GM12878 (cell line): Measurements from ENCODE around the gene COL6A3. TPM values are rescaled to one million over a fixed set of nuclear protein-coding genes. Genes with fewer than 3 reads are reported as not detected.

Experiments used
- ATAC-seq: fragments of 200-7000 bp; cut with Tn5 transposase; 3 replicates; pipeline ENCODE4 v1.9.1; 2020; ENCODE audit warnings: mild to moderate bottlenecking, moderate library complexity
- BruUV-seq: library from RNA; stranded (reverse); fragments of 400-500 nt; replicated peaks from 2 replicates; lab custom pipeline; 2021; lab: Mats Ljungman, UMichigan
- CTCF ChIA-PET: fragments of 300-600 bp; sonication (Branson Sonifier 250); formaldehyde crosslinking; extraction: SDS; loops from one replicate; lab custom pipeline; 2021; ENCODE audit warnings: inconsistent platforms; lab: Yijun Ruan, JAX
- POLR2A ChIA-PET: fragments of 350-600 bp; formaldehyde crosslinking; extraction: SDS; loops from one replicate; lab custom pipeline; 2021; ENCODE audit warnings: inconsistent platforms; lab: Charles Lee
- RAD21 ChIA-PET: fragments of 300-600 bp; sonication (Branson Sonifier 250); formaldehyde crosslinking; loops from one replicate; lab custom pipeline; 2023; ENCODE audit warnings: antibody characterized with exemption; ENCODE audit not compliant: unreplicated experiment; lab: Charles Lee
- SMC1A ChIA-PET: fragments of 300-600 bp; sonication (Branson Sonifier 250); formaldehyde crosslinking; loops from one replicate; lab custom pipeline; 2023; ENCODE audit not compliant: unreplicated experiment, uncharacterized antibody; lab: Charles Lee
- DNase-seq: peaks from one replicate; pipeline ENCODE4 v3.0.0-alpha.2; 2011; ENCODE audit warnings: low read depth, low spot score
- FAIRE-seq: peaks from 3 replicates; lab custom pipeline; 2011; peaks lifted over from hg19 to GRCh38; lab: Jason Lieb, UNC
- H2AFZ ChIP-seq: 2 replicates; pipeline ENCODE4 v1.6.0; 2011; ENCODE audit warnings: low read depth, low read length, control low read depth; ENCODE audit not compliant: control insufficient read depth
- H3K27ac ChIP-seq: 2 replicates; pipeline ENCODE4 v1.5.1; 2011; ENCODE audit warnings: control low read depth; ENCODE audit not compliant: control insufficient read depth, insufficient read depth
- H3K27me3 ChIP-seq, 2 experiments: replicated peaks in 1 of 2; 2 replicates each; pipeline versions ENCODE4 v1.6.0 to v1.6.1; 2011; ENCODE audit warnings: low read length in 1 of 2; ENCODE audit not compliant: control insufficient read depth in 2 of 2, insufficient read depth in 2 of 2
- H3K36me3 ChIP-seq, 2 experiments: 2 replicates each; pipeline ENCODE4 v1.5.1; 2011; ENCODE audit warnings: low read length in 1 of 2; ENCODE audit not compliant: control insufficient read depth in 2 of 2, insufficient read depth in 2 of 2
- H3K4me1 ChIP-seq: 2 replicates; pipeline ENCODE4 v1.6.1; 2011; ENCODE audit warnings: mild to moderate bottlenecking, low read length, moderate library complexity, mixed read lengths; ENCODE audit not compliant: control insufficient read depth, insufficient read depth
- H3K4me2 ChIP-seq: 2 replicates; pipeline ENCODE4 v1.6.0; 2011; ENCODE audit warnings: control low read depth; ENCODE audit not compliant: control insufficient read depth, insufficient read depth
- H3K4me3 ChIP-seq: fragments of 200-600 bp; sonication (generic); 2 replicates; pipeline ENCODE4 v1.5.1; 2016
- H3K79me2 ChIP-seq: 2 replicates; pipeline ENCODE4 v1.6.0; 2011; ENCODE audit warnings: low read length; ENCODE audit not compliant: control insufficient read depth, insufficient read depth
- H3K9ac ChIP-seq: 2 replicates; pipeline ENCODE4 v1.8.0; 2011; ENCODE audit warnings: low read length, control low read depth, mixed read lengths; ENCODE audit not compliant: control insufficient read depth, insufficient read depth
- H3K9me3 ChIP-seq: replicated peaks from 3 replicates; pipeline ENCODE4 v1.5.1; 2011; ENCODE audit warnings: mild to moderate bottlenecking, low read length; ENCODE audit not compliant: control insufficient read depth, insufficient read depth
- H4K20me1 ChIP-seq: 2 replicates; pipeline ENCODE4 v1.6.0; 2011; ENCODE audit not compliant: control insufficient read depth, insufficient read depth
- ASH2L ChIP-seq: fragments of 300-600, 200-600 bp; sonication (generic); IDR thresholded peaks from 2 replicates; pipeline ENCODE4 v1.6.1; 2017; ENCODE audit warnings: low read depth, mild to moderate bottlenecking, borderline replicate concordance
- ATF7 ChIP-seq: fragments of 450-650 bp; IDR thresholded peaks from 2 replicates; pipeline ENCODE4 v1.6.1; 2016; ENCODE audit warnings: low read depth, mild to moderate bottlenecking
- EED ChIP-seq: sonication (generic); IDR thresholded peaks from 2 replicates; pipeline ENCODE4 v1.6.1; 2016; ENCODE audit warnings: antibody characterized with exemption, low read depth
- EP300 ChIP-seq, 2 experiments: fragments of 150-350 bp in 1 of 2; IDR thresholded peaks; 2 replicates each; pipeline ENCODE4 v1.6.1; 2011 to 2012; ENCODE audit warnings: low read depth in 2 of 2, low read length in 2 of 2, borderline replicate concordance in 1 of 2, improper control_type of control experiment in 1 of 2, inconsistent platforms in 1 of 2; ENCODE audit not compliant: control insufficient read depth in 1 of 2
- JUNB ChIP-seq: IDR thresholded peaks from 2 replicates; pipeline ENCODE4 v1.6.1; 2016; ENCODE audit warnings: antibody characterized with exemption, mild to moderate bottlenecking
- KLF5 ChIP-seq: fragments of 450-650 bp; IDR thresholded peaks from 2 replicates; pipeline ENCODE4 v1.6.1; 2014; ENCODE audit warnings: mild to moderate bottlenecking; ENCODE audit not compliant: partially characterized antibody
- LARP7 ChIP-seq: fragments of 450-650 bp; IDR thresholded peaks from 2 replicates; pipeline ENCODE4 v1.6.1; 2017; ENCODE audit warnings: mild to moderate bottlenecking
- MEF2A ChIP-seq: IDR thresholded peaks from 2 replicates; pipeline ENCODE4 v1.6.1; 2011; ENCODE audit warnings: low read depth, mild to moderate bottlenecking, low read length, moderate library complexity; ENCODE audit not compliant: insufficient read depth
- NBN ChIP-seq: fragments of 450-650 bp; IDR thresholded peaks from 2 replicates; pipeline ENCODE4 v1.6.1; 2016
- PAX5 ChIP-seq: IDR thresholded peaks from 2 replicates; pipeline ENCODE4 v1.6.1; 2011; ENCODE audit warnings: low read depth, low read length, borderline replicate concordance
- SREBF2 ChIP-seq: IDR thresholded peaks from 2 replicates; pipeline ENCODE4 v1.6.1; 2012; ENCODE audit warnings: mild to moderate bottlenecking, low read length
- ZSCAN29 ChIP-seq: fragments of 450-650 bp; IDR thresholded peaks from 2 replicates; pipeline ENCODE4 v1.6.1; 2017; ENCODE audit warnings: mild to moderate bottlenecking, moderate library complexity
- in situ Hi-C: fragments of 300-500 bp; cut with MboI; formaldehyde crosslinking; loops from 9 replicates; pipeline ENCODE4 v1.14.3; 2018; ENCODE audit warnings: mixed read lengths
- intact Hi-C: fragments of 100-400 bp; cut with micrococcal nuclease; formaldehyde crosslinking; loops from one replicate; pipeline ENCODE4 v1.14.2; 2022; ENCODE audit not compliant: unreplicated experiment
- polyA plus RNA-seq, 11 experiments: library from polyadenylated mRNA; depleted of rRNA in 4 of 11; unstranded in 6 of 11; stranded (reverse) in 5 of 11; fragments of >200 nt; fragmentation: Nextera tagmentation in 4 of 11; fragmentation: Illumina TruSeq in 1 of 11; extraction: Ambion mirVana in 4 of 11; extraction: Trizol in 1 of 11; gene quantifications; 1 replicate in 1 of 11; 2 replicates in 10 of 11; pipeline versions ENCODE4 v1.2.1 to v1.2.3, GENCODE V29; 2011 to 2016; ENCODE audit warnings: inconsistent platforms in 2 of 11, missing spikeins in 2 of 11, low read depth in 1 of 11
- total RNA-seq, 4 experiments: library from RNA; depleted of rRNA in 3 of 4; stranded (reverse); fragments of >200 nt in 3 of 4; fragmentation: Illumina TruSeq in 1 of 4; extraction: Trizol in 1 of 4; gene quantifications; 2 replicates each; pipeline versions ENCODE4 v1.2.1 to v1.2.3, GENCODE V29; 2013 to 2021
- TF ChIP-seq, protein P1 (sequence below): fragments of 450-650 bp; IDR thresholded peaks from 2 replicates; pipeline ENCODE4 v1.6.1; 2016; ENCODE audit warnings: mild to moderate bottlenecking
- TF ChIP-seq, protein P2 (sequence below): fragments of 450-650 bp; IDR thresholded peaks from 2 replicates; pipeline ENCODE4 v1.6.1; 2018; ENCODE audit warnings: borderline replicate concordance, mild to moderate bottlenecking; ENCODE audit not compliant: partially characterized antibody
- TF ChIP-seq, protein P3 (sequence below): fragments of 450-650 bp; IDR thresholded peaks from 2 replicates; pipeline ENCODE4 v1.6.1; 2017; ENCODE audit warnings: mild to moderate bottlenecking
- TF ChIP-seq, protein P4 (sequence below): IDR thresholded peaks from 2 replicates; pipeline ENCODE4 v1.6.1; 2011; ENCODE audit warnings: mild to moderate bottlenecking, low read depth, low read length, moderate library complexity; ENCODE audit not compliant: insufficient replicate concordance
- TF ChIP-seq, protein P5 (sequence below): IDR thresholded peaks from 2 replicates; pipeline ENCODE4 v1.6.1; 2011; ENCODE audit warnings: low read depth, low read length, improper control_type of control experiment, borderline replicate concordance

The COL6A3 gene
- total and polyA plus RNA-seq, 10 of the 15 experiments (the other 5 are each of a cell fraction or from before 2014, with no cell fraction given): 0.01 to 0.51 (median 0.09) TPM; not detected in 4

DNA sequence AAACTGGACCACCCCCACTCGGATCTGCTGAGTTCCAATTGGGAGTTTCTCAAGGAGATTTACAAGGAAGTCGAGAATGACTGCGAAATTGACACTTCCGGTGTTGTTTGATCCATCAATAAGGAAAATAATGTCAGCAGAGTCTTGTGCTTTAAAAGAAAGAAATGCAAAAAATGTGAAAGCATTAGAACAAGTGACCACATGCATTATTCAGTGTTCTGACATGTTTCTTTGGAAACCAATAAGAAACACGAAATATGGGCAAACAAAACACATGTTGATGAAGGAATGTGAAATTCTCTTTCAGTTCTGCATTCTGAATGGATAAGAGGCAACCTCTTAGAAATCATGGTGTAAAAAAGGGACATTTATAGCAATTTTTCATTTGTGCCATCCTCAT, 25.9 kb downstream of the COL6A3 start (continued):
- TF ChIP-seq, protein P1, sequence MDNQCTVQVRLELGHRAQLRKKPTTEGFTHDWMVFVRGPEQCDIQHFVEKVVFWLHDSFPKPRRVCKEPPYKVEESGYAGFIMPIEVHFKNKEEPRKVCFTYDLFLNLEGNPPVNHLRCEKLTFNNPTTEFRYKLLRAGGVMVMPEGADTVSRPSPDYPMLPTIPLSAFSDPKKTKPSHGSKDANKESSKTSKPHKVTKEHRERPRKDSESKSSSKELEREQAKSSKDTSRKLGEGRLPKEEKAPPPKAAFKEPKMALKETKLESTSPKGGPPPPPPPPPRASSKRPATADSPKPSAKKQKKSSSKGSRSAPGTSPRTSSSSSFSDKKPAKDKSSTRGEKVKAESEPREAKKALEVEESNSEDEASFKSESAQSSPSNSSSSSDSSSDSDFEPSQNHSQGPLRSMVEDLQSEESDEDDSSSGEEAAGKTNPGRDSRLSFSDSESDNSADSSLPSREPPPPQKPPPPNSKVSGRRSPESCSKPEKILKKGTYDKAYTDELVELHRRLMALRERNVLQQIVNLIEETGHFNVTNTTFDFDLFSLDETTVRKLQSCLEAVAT: no peak
- TF ChIP-seq, protein P2, sequence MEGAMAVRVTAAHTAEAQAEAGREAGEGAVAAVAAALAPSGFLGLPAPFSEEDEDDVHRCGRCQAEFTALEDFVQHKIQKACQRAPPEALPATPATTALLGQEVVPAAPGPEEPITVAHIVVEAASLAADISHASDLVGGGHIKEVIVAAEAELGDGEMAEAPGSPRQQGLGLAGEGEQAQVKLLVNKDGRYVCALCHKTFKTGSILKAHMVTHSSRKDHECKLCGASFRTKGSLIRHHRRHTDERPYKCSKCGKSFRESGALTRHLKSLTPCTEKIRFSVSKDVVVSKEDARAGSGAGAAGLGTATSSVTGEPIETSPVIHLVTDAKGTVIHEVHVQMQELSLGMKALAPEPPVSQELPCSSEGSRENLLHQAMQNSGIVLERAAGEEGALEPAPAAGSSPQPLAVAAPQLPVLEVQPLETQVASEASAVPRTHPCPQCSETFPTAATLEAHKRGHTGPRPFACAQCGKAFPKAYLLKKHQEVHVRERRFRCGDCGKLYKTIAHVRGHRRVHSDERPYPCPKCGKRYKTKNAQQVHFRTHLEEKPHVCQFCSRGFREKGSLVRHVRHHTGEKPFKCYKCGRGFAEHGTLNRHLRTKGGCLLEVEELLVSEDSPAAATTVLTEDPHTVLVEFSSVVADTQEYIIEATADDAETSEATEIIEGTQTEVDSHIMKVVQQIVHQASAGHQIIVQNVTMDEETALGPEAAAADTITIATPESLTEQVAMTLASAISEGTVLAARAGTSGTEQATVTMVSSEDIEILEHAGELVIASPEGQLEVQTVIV: no peak
- TF ChIP-seq, protein P3, sequence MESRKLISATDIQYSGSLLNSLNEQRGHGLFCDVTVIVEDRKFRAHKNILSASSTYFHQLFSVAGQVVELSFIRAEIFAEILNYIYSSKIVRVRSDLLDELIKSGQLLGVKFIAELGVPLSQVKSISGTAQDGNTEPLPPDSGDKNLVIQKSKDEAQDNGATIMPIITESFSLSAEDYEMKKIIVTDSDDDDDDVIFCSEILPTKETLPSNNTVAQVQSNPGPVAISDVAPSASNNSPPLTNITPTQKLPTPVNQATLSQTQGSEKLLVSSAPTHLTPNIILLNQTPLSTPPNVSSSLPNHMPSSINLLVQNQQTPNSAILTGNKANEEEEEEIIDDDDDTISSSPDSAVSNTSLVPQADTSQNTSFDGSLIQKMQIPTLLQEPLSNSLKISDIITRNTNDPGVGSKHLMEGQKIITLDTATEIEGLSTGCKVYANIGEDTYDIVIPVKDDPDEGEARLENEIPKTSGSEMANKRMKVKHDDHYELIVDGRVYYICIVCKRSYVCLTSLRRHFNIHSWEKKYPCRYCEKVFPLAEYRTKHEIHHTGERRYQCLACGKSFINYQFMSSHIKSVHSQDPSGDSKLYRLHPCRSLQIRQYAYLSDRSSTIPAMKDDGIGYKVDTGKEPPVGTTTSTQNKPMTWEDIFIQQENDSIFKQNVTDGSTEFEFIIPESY: no peak
- TF ChIP-seq SREBF2: no peak

DNA sequence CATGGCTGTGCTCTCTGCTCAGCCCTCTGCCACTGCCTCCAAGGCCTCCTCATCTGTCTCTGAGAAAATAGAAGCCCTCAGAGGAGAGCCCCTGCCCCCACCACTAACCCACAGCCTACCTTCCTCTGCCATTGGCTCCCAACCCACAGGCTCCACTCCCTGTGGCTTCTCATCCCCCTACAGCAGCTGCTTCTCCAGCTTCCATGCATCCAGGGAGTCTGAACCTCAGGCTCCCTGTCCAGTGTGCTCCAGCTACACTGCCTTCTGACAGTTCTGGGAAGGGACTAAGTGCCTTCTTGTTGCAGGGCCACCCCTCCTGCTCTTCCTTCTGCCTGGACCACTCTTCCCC, 29.3 kb downstream of the COL6A3 start:
- ATAC-seq (no peak), FAIRE-seq (no peak), DNase-seq (no peak)
- no peak overlapping the region for H3K9ac ChIP-seq
- H3K9me3 ChIP-seq: no peaks in the 10 kb centered on the region
- H3K36me3 ChIP-seq: no peaks in the 10 kb centered on the region
- intact Hi-C loops (no loop called here), in situ Hi-C loops (no loop called here)
- H3K4me3 ChIP-seq: no peak overlapping the region
- no peak overlapping the region for H3K4me2 ChIP-seq
- no peak overlapping the region for H3K27ac ChIP-seq
- BruUV-seq: no TSS peak
- ChIA-PET POLR2A (no interaction called here), SMC1A (no interaction called here), CTCF (no interaction called here), RAD21 (no interaction called here)
- H2AFZ ChIP-seq: no peak overlapping the region
- H3K4me1 ChIP-seq: no peaks in the 10 kb centered on the region
- no peaks in the 10 kb centered on the region for H4K20me1 ChIP-seq
- peaks cover 0 to 3% of the 10 kb centered on the region in 2 experiments; a peak in 2 of 4 replicates for H3K27me3 ChIP-seq
- no peaks in the 10 kb centered on the region for H3K79me2 ChIP-seq
- TF ChIP-seq LARP7 (no peak), ASH2L (no peak), KLF5 (no peak), EP300 (IDR thresholded peaks at IDR 0.05; ENCODE audit: borderline replicate concordance in 1 of 2, control insufficient read depth in 1 of 2, low read depth in 2 of 2, low read length in 2 of 2) (no peak), NBN (no peak), ZSCAN29 (no peak), JUNB (no peak), EED (no peak), MEF2A (no peak), ATF7 (no peak), SREBF2 (no peak), PAX5 (no peak)
- TF ChIP-seq, protein P4, sequence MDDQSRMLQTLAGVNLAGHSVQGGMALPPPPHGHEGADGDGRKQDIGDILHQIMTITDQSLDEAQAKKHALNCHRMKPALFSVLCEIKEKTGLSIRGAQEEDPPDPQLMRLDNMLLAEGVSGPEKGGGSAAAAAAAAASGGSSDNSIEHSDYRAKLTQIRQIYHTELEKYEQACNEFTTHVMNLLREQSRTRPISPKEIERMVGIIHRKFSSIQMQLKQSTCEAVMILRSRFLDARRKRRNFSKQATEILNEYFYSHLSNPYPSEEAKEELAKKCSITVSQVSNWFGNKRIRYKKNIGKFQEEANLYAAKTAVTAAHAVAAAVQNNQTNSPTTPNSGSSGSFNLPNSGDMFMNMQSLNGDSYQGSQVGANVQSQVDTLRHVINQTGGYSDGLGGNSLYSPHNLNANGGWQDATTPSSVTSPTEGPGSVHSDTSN: no peak
- TF ChIP-seq, protein P5, sequence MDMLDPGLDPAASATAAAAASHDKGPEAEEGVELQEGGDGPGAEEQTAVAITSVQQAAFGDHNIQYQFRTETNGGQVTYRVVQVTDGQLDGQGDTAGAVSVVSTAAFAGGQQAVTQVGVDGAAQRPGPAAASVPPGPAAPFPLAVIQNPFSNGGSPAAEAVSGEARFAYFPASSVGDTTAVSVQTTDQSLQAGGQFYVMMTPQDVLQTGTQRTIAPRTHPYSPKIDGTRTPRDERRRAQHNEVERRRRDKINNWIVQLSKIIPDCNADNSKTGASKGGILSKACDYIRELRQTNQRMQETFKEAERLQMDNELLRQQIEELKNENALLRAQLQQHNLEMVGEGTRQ: no peak
